HL-60 (cell line): Measurements from ENCODE around the gene ATP6V0D1.

ENCODE experiments used
- DNase-seq, 2 experiments: peaks; one replicate each; pipeline ENCODE4 v3.0.0-alpha.2; 2010 to 2020; ENCODE audit warnings: low read depth in 1 of 2, low spot score in 1 of 2
- H3K27ac ChIP-seq: fragments of 250-450 bp; sonication (Bioruptor Pico); replicated peaks from 2 replicates; pipeline ENCODE4 v1.5.1; 2020; ENCODE audit warnings: mild to moderate bottlenecking, moderate library complexity
- H3K27me3 ChIP-seq: fragments of 250-450 bp; sonication (Bioruptor Pico); 2 replicates; pipeline ENCODE4 v1.5.1; 2021; ENCODE audit warnings: mild to moderate bottlenecking, moderate library complexity; ENCODE audit not compliant: insufficient read depth, poor library complexity, severe bottlenecking
- H3K4me3 ChIP-seq: replicated peaks from 2 replicates; pipeline ENCODE4 v1.5.1; 2011; ENCODE audit warnings: mild to moderate bottlenecking, control low read depth, low read length; ENCODE audit not compliant: insufficient read depth
- GABPA ChIP-seq: IDR thresholded peaks from 2 replicates; pipeline ENCODE4 v1.6.1; 2012; ENCODE audit warnings: low read depth
- POLR2AphosphoS5 ChIP-seq: IDR thresholded peaks from 2 replicates; pipeline ENCODE4 v1.6.1; 2012; ENCODE audit warnings: low read depth
- REST ChIP-seq: IDR thresholded peaks from 2 replicates; pipeline ENCODE4 v1.6.1; 2012; ENCODE audit warnings: low read depth; ENCODE audit not compliant: insufficient replicate concordance
- SPI1 ChIP-seq: IDR thresholded peaks from 2 replicates; pipeline ENCODE4 v1.6.1; 2012; ENCODE audit warnings: low read depth, mild to moderate bottlenecking, borderline replicate concordance
- TF ChIP-seq, protein P1 (sequence below): IDR thresholded peaks from one replicate; pipeline ENCODE4 v1.5.1; 2011; ENCODE audit warnings: low read length, control low read depth, inconsistent platforms; ENCODE audit not compliant: insufficient read depth

ATP6V0D1 gene

GRCh38 chr16:67397036-67397801, 83.7 kb downstream of the ATP6V0D1 start:
- no peak overlapping the region for H3K27ac ChIP-seq
- no peak overlapping the region for H3K4me3 ChIP-seq
- TF ChIP-seq, protein P1, sequence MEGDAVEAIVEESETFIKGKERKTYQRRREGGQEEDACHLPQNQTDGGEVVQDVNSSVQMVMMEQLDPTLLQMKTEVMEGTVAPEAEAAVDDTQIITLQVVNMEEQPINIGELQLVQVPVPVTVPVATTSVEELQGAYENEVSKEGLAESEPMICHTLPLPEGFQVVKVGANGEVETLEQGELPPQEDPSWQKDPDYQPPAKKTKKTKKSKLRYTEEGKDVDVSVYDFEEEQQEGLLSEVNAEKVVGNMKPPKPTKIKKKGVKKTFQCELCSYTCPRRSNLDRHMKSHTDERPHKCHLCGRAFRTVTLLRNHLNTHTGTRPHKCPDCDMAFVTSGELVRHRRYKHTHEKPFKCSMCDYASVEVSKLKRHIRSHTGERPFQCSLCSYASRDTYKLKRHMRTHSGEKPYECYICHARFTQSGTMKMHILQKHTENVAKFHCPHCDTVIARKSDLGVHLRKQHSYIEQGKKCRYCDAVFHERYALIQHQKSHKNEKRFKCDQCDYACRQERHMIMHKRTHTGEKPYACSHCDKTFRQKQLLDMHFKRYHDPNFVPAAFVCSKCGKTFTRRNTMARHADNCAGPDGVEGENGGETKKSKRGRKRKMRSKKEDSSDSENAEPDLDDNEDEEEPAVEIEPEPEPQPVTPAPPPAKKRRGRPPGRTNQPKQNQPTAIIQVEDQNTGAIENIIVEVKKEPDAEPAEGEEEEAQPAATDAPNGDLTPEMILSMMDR: no peak
- no peak for TF ChIP-seq REST
- TF ChIP-seq GABPA: no peak
- no peak for TF ChIP-seq POLR2AphosphoS5
- TF ChIP-seq SPI1: no peak
- peaks cover 20% of the 10 kb centered on the region for H3K27me3 ChIP-seq
- no peak for DNase-seq

- peaks cover 20% of the 10 kb centered on the region for H3K27me3 ChIP-seq
- no peak overlapping the region for H3K4me3 ChIP-seq
- no peak for DNase-seq
- no peak for TF ChIP-seq REST
- TF ChIP-seq, protein P1: no peak
- TF ChIP-seq GABPA: no peak
- no peak overlapping the region for H3K27ac ChIP-seq
Measured at GRCh38 chr16:67396159-67397035, 84.6 kb downstream of the ATP6V0D1 start.

DNA sequence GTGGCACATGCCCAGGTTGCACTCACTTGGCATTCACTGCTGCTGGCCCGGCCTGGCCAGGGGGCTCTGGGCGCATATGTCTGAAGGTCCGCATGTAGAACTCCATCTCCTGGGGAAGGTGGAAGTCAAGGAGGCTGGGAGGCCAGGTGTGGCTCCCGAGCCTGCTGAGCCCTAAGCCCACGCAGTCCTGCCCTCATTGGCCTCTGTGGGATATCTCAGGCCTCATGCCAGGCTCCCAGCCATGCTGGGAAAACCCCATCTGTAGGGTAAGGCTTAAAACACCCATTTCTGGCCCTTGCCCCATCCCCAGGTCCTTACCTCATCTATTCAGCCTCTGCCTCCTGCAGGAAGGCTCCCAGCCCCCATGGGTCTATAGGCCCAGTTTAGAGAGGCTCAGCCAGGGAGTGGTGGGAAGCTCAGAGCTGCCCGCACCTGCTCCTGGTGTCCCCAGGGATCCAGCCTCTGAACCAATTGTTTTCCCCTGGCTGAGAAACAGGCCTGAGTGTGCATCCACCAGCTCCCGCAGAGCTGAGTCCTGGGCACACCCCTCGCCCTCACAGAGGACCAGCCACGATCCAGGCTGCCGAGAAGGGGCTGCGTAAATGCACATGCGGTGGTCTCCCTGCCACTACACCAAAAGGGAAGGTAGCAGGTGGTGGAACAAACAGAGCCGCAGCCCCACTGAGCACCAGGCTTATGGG, 85.3 kb downstream of the ATP6V0D1 start:
- TF ChIP-seq, protein P1: no peak
- no peak for DNase-seq
- no peak overlapping the region for H3K4me3 ChIP-seq

More for the DNA sequence above, 85.3 kb downstream of the ATP6V0D1 start:
- H3K27ac ChIP-seq: no peak overlapping the region
- peaks cover 20% of the 10 kb centered on the region for H3K27me3 ChIP-seq
